PC-3 (cell line): ENCODE results near the gene KIF17.

Experiments
- CTCF ChIP-seq: fragments of 300-600 bp; sonication (generic); conservative IDR thresholded peaks from 2 replicates; pipeline ENCODE4 v1.5.1; 2017; ENCODE audit warnings: antibody characterized with exemption, low read depth, mild to moderate bottlenecking, low read length
- EZH2 ChIP-seq: fragments of 300-600 bp; sonication (generic); IDR thresholded peaks from one replicate; pipeline ENCODE4 v1.6.1; 2017; ENCODE audit warnings: antibody characterized with exemption, mild to moderate bottlenecking, low read length; ENCODE audit not compliant: unreplicated experiment
- EZH2phosphoT487 ChIP-seq: fragments of 300-600 bp; sonication (generic); IDR thresholded peaks from 2 replicates; pipeline ENCODE4 v1.6.1; 2018; ENCODE audit warnings: mild to moderate bottlenecking, antibody characterized with exemption, low read length, borderline replicate concordance

GRCh38 chr1:20731057-20731991, 13.5 kb upstream of the KIF17 start:
- TF ChIP-seq CTCF (no peak), EZH2 (no peak), EZH2phosphoT487 (no peak)
